Measurements from ENCODE around the gene CD40. TPM values are rescaled to one million over a fixed set of nuclear protein-coding genes. Genes with fewer than 3 reads are reported as not detected.

CD40 gene
- total RNA-seq, 4 donors from 2014 or later = 7.2 to 13.0 (median 8.2) TPM

DNA sequence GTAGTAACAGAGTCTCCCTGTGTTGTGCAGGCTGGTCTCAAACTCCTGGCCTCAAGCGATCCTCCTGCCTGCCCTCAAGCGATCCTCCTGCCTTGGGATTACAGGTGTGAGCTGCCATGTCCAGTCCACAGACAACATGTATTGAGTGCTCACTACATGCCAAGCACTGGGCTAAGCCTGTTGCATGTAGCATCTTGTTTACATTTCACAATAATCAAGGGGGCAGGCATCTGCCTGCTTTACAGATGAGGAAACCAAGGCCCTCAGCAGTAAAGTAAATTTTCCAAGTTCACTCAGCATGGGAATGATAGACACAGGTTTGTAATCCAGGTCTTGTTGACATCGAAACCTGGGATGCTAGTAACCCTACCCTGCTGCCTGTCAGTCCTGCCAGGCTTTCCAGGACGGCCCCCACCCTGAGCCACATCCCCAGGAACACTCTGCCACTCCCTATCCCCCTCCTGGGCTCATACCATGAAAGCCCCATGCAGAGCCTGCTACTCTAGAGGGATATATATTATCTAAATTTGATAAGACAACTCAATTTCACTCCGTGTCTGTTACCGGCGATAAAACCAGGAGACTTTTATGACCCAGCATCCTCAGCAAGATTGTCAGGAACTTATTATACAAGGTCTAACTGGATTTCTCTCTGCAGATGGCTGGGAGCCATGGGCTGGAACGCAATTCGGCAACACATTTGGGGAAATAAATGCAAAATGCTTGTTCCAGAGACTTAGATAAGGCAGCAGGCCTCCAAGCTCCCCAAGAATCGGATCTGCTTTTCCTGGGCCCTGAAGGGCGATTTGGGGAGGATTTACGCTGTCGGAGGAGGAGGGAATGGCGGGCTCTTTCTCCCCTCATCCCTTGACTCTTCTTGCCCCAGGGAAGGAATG, 30.4 kb downstream of the CD40 start:
- no peaks in the 10 kb centered on the region for H3K4me1 ChIP-seq
- ATAC-seq = no peak
- TF ChIP-seq, protein P1, sequence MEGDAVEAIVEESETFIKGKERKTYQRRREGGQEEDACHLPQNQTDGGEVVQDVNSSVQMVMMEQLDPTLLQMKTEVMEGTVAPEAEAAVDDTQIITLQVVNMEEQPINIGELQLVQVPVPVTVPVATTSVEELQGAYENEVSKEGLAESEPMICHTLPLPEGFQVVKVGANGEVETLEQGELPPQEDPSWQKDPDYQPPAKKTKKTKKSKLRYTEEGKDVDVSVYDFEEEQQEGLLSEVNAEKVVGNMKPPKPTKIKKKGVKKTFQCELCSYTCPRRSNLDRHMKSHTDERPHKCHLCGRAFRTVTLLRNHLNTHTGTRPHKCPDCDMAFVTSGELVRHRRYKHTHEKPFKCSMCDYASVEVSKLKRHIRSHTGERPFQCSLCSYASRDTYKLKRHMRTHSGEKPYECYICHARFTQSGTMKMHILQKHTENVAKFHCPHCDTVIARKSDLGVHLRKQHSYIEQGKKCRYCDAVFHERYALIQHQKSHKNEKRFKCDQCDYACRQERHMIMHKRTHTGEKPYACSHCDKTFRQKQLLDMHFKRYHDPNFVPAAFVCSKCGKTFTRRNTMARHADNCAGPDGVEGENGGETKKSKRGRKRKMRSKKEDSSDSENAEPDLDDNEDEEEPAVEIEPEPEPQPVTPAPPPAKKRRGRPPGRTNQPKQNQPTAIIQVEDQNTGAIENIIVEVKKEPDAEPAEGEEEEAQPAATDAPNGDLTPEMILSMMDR (IDR thresholded peaks at IDR 0.05 in 4 of 5, conservative IDR thresholded peaks at IDR 0.05 in 1 of 5) = no peak
- no peak for TF ChIP-seq POLR2A (IDR thresholded peaks at IDR 0.05)
- H3K9me3 ChIP-seq = no peaks in the 10 kb centered on the region
- H3K27me3 ChIP-seq = peaks cover 0 to 9% (median 7%) of the 10 kb centered on the region in 3 donors
- H3K4me3 ChIP-seq = no peak overlapping the region
- no peak overlapping the region for H3K27ac ChIP-seq
- no peaks in the 10 kb centered on the region for H3K36me3 ChIP-seq
- in situ Hi-C loops (cut with MboI; ENCODE audit: low sequenced_read_pairs in 4 of 4) (loop anchor here in 1 of 4 donors (25.0 kb wide), 1 partner anchor 189 kb away; no protein-coding TSS in a partner anchor), intact Hi-C loops (cut with DNase I; ENCODE audit: low total_unique reads) (no loop called here)
- DNase-seq = no peak

DNA sequence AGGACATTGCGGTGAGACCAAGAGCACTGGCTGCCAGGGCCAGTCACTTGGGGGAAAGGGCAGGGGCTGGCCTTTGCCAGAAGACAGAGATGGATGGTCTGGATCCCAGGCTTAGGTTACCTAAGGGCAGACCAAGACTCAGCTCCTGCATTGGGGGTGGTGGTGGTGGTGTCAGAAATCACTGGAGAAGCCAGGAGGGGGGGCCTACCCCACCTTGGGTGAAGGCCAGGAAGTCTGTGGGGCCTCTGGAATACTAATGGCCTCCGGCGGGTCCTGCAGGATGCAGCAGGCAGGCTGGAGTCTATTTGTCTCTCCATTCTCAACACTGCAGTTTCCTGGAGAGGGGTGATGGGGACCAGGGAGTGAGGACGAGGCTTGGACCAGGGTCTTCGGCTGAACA, 32.8 kb downstream of the CD40 start:
- H3K9me3 ChIP-seq = no peaks in the 10 kb centered on the region
- H3K27ac ChIP-seq = no peak overlapping the region
- H3K4me1 ChIP-seq = no peaks in the 10 kb centered on the region
- no peak for TF ChIP-seq POLR2A (IDR thresholded peaks at IDR 0.05)
- TF ChIP-seq, protein P1 (IDR thresholded peaks at IDR 0.05 in 4 of 5, conservative IDR thresholded peaks at IDR 0.05 in 1 of 5) = no peak
- DNase-seq = no peak
- H3K36me3 ChIP-seq = no peaks in the 10 kb centered on the region
- no peak overlapping the region for H3K4me3 ChIP-seq
- peaks cover 0 to 7% (median 3%) of the 10 kb centered on the region in 3 donors for H3K27me3 ChIP-seq
- ATAC-seq = no peak
- intact Hi-C loops (cut with DNase I; ENCODE audit: low total_unique reads) (no loop called here), in situ Hi-C loops (cut with MboI; ENCODE audit: low sequenced_read_pairs in 4 of 4) (no loop called here)

DNA sequence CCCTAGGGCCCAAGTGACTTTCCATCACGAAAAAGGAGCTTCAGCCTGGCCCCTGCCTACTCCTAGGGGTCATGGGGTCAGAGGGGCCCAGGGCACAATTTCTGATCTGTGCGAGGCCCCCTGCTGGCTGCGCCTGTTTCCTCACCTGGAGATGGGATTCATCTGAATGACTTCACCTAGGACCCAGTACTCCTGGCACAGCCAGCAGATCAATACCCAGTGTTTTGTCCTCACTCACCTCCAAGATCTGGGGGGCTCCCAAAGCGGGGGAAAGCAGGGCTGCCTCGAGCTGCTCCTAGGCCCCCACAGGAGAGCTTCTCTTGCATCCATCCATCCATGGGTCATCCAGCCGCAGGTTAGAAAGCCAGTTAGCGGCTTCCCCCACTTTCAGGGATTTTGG, 33.8 kb downstream of the CD40 start:
- no peak for DNase-seq

DNA sequence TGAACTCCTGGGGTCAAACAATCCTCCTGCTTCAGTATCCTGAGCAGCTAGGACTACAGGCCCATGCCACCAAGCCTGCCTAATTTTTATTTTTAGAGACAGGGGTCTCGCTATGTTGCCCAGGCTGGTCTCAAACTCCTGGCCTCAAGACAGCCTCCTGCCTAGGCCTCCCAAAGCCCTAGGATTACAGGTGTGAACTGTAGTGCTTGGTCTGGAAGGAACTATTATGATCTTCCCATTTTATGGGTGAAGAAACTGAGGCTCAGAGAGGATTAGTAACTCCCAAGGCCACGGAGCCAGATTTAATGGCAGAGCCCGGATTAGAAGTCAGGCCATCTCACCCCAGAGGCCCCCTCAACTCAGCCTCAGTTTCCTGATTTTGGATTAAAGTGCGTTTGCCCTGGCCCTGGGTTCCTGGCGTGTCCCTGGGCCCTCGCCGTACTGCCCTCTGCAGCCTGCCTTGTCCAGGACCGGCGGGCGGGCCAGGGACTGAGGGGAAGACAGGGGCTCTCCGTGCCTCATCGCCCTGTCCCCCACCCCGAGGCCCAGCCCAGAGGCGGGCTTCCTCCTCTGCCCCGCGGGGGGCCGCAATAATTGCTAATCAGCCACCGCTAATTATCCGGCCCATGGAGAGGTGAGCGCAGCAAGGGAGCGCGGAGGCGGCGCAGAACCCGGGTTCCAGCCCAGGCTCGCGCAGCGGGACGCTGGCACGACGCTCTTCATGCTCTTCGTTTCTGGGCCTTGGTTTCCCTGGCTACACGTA, 34.9 kb downstream of the CD40 start:
- no peaks in the 10 kb centered on the region for H3K9me3 ChIP-seq
- peaks cover 0 to 7% (median 3%) of the 10 kb centered on the region in 3 donors for H3K27me3 ChIP-seq
- DNase-seq (no peak), ATAC-seq (no peak)
- TF ChIP-seq POLR2A (IDR thresholded peaks at IDR 0.05) = no peak
- TF ChIP-seq, protein P1 (IDR thresholded peaks at IDR 0.05 in 4 of 5, conservative IDR thresholded peaks at IDR 0.05 in 1 of 5) = no peak
- H3K4me1 ChIP-seq = no peaks in the 10 kb centered on the region
- no peak overlapping the region for H3K27ac ChIP-seq
- in situ Hi-C loops (cut with MboI; ENCODE audit: low sequenced_read_pairs in 4 of 4) (no loop called here), intact Hi-C loops (cut with DNase I; ENCODE audit: low total_unique reads) (no loop called here)
- H3K36me3 ChIP-seq = no peaks in the 10 kb centered on the region
- H3K4me3 ChIP-seq = no peak overlapping the region

More for the DNA sequence above, 33.8 kb downstream of the CD40 start:
- no peak for TF ChIP-seq POLR2A (IDR thresholded peaks at IDR 0.05)
- TF ChIP-seq, protein P1 (IDR thresholded peaks at IDR 0.05 in 4 of 5, conservative IDR thresholded peaks at IDR 0.05 in 1 of 5) = peak in 2 of 5 experiments; percentile 13 to 16
- peaks cover 0 to 7% (median 3%) of the 10 kb centered on the region in 3 donors for H3K27me3 ChIP-seq
- no peaks in the 10 kb centered on the region for H3K9me3 ChIP-seq
- H3K4me1 ChIP-seq = no peaks in the 10 kb centered on the region
- no peak overlapping the region for H3K4me3 ChIP-seq
- no peak overlapping the region for H3K27ac ChIP-seq
- intact Hi-C loops (cut with DNase I; ENCODE audit: low total_unique reads) (no loop called here), in situ Hi-C loops (cut with MboI; ENCODE audit: low sequenced_read_pairs in 4 of 4) (no loop called here)
- H3K36me3 ChIP-seq = no peaks in the 10 kb centered on the region
- no peak for ATAC-seq

Data from gastrocnemius medialis (tissue), 4 donors.